ENCODE results near the gene SGCD. TPM values are rescaled to one million over a fixed set of nuclear protein-coding genes. Genes with fewer than 3 reads are reported as not detected.
A peak's percentile ranks its signal among the peaks of the same experiment; 100 is the strongest.

The SGCD gene
- total RNA-seq, 3 donors from 2014 or later: 3.1 to 15.4 (median 6.2) TPM

GRCh38 chr5:156396063-156396829, 69.3 kb downstream of the SGCD start:
- Histone ChIP-seq H3K4me1 (no peaks in the 10 kb centered on the region), H3K4me3 (no peak overlapping the region), H3K27ac (peak overlapping the region in 1 of 2 donors; percentile 32), H3K36me3 (no peaks in the 10 kb centered on the region), H3K9me3 (no peaks in the 10 kb centered on the region), H3K27me3 (no peaks in the 10 kb centered on the region)
- TF ChIP-seq POLR2AphosphoS5 (IDR thresholded peaks at IDR 0.05): no peak
- no peak for DNase-seq (ENCODE audit: low spot score in 2 of 2)
- intact Hi-C loops (cut with DNase I; ENCODE audit: low total_unique reads): no loop called here

DNA sequence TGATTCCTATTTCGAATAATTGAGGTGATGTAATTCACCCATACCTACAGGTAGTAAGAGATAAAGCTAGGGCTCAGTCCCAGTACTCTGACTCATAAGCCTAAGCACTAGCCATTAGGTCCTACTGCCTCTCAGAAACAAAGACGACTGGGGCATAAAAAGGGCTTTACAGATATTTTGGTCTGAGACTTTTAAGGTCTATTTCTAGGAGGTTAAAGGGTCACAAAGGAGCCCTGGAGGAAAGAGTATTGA, 69.8 kb downstream of the SGCD start:
- no peak for DNase-seq (ENCODE audit: low spot score in 2 of 2)
- Histone ChIP-seq H3K9me3 (no peaks in the 10 kb centered on the region), H3K4me1 (no peaks in the 10 kb centered on the region), H3K27ac (peak overlapping the region in 1 of 2 donors; percentile 25), H3K4me3 (no peak overlapping the region), H3K27me3 (no peaks in the 10 kb centered on the region), H3K36me3 (no peaks in the 10 kb centered on the region)
- no peak for TF ChIP-seq POLR2AphosphoS5 (IDR thresholded peaks at IDR 0.05)
- no peak for TF ChIP-seq POLR2A (IDR thresholded peaks at IDR 0.05)
- intact Hi-C loops (cut with DNase I; ENCODE audit: low total_unique reads): no loop called here

GRCh38 chr5:156399323-156399722, 72.4 kb downstream of the SGCD start:
- Histone ChIP-seq H3K4me3 (no peak overlapping the region), H3K4me1 (no peaks in the 10 kb centered on the region), H3K27ac (no peak overlapping the region), H3K27me3 (no peaks in the 10 kb centered on the region), H3K9me3 (no peaks in the 10 kb centered on the region), H3K36me3 (no peaks in the 10 kb centered on the region)
- no peak for DNase-seq (ENCODE audit: low spot score in 2 of 2)
- TF ChIP-seq, protein P1, sequence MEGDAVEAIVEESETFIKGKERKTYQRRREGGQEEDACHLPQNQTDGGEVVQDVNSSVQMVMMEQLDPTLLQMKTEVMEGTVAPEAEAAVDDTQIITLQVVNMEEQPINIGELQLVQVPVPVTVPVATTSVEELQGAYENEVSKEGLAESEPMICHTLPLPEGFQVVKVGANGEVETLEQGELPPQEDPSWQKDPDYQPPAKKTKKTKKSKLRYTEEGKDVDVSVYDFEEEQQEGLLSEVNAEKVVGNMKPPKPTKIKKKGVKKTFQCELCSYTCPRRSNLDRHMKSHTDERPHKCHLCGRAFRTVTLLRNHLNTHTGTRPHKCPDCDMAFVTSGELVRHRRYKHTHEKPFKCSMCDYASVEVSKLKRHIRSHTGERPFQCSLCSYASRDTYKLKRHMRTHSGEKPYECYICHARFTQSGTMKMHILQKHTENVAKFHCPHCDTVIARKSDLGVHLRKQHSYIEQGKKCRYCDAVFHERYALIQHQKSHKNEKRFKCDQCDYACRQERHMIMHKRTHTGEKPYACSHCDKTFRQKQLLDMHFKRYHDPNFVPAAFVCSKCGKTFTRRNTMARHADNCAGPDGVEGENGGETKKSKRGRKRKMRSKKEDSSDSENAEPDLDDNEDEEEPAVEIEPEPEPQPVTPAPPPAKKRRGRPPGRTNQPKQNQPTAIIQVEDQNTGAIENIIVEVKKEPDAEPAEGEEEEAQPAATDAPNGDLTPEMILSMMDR (IDR thresholded peaks at IDR 0.05): no peak
- TF ChIP-seq POLR2A (IDR thresholded peaks at IDR 0.05): no peak
- no peak for TF ChIP-seq POLR2AphosphoS5 (IDR thresholded peaks at IDR 0.05)
- intact Hi-C loops (cut with DNase I; ENCODE audit: low total_unique reads): no loop called here

GRCh38 chr5:156400231-156400986, 73.4 kb downstream of the SGCD start:
- no peak for TF ChIP-seq POLR2AphosphoS5 (IDR thresholded peaks at IDR 0.05)
- TF ChIP-seq POLR2A (IDR thresholded peaks at IDR 0.05): no peak
- TF ChIP-seq, protein P1 (IDR thresholded peaks at IDR 0.05): no peak
- H3K36me3 ChIP-seq: no peaks in the 10 kb centered on the region
- intact Hi-C loops (cut with DNase I; ENCODE audit: low total_unique reads): no loop called here
- no peak overlapping the region for H3K4me3 ChIP-seq
- no peaks in the 10 kb centered on the region for H3K27me3 ChIP-seq
- no peaks in the 10 kb centered on the region for H3K9me3 ChIP-seq
- H3K4me1 ChIP-seq: no peaks in the 10 kb centered on the region
- no peak for DNase-seq (ENCODE audit: low spot score in 2 of 2)
- H3K27ac ChIP-seq: no peak overlapping the region

DNA sequence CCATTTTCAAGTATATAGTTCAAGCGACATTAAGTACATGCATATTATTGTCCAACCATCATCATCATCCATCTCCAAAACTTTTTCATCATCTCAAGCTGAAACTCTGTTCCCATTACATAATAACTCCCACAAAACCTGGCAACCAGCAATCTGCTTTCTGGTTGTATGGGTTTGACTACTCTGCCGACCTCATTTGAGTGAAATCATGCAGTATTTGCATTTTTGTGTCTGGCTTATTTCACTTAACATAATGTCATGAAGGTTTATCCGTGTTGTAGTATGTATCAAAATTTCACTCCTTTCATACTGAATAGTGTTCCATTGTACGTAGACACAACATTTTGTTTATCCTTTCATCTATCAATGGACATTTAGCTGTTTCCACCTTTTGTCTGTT, 74.8 kb downstream of the SGCD start:
- H3K27ac ChIP-seq: no peak overlapping the region
- no peaks in the 10 kb centered on the region for H3K4me1 ChIP-seq
- DNase-seq (ENCODE audit: low spot score in 2 of 2): no peak
- H3K9me3 ChIP-seq: no peaks in the 10 kb centered on the region
- H3K27me3 ChIP-seq: no peaks in the 10 kb centered on the region
- no peaks in the 10 kb centered on the region for H3K36me3 ChIP-seq
- TF ChIP-seq, protein P1 (IDR thresholded peaks at IDR 0.05): no peak
- TF ChIP-seq POLR2A (IDR thresholded peaks at IDR 0.05) (no peak), POLR2AphosphoS5 (IDR thresholded peaks at IDR 0.05) (no peak)
- intact Hi-C loops (cut with DNase I; ENCODE audit: low total_unique reads): no loop called here
- H3K4me3 ChIP-seq: no peak overlapping the region

- intact Hi-C loops (cut with DNase I; ENCODE audit: low total_unique reads): no loop called here
- Histone ChIP-seq H3K9me3 (no peaks in the 10 kb centered on the region), H3K27me3 (no peaks in the 10 kb centered on the region), H3K4me3 (no peak overlapping the region), H3K27ac (no peak overlapping the region), H3K36me3 (no peaks in the 10 kb centered on the region), H3K4me1 (no peaks in the 10 kb centered on the region)
- TF ChIP-seq POLR2AphosphoS5 (IDR thresholded peaks at IDR 0.05) (no peak), POLR2A (IDR thresholded peaks at IDR 0.05) (no peak)
- TF ChIP-seq, protein P1 (IDR thresholded peaks at IDR 0.05): no peak
- no peak for DNase-seq (ENCODE audit: low spot score in 2 of 2)
Measured at GRCh38 chr5:156402387-156402921, 75.5 kb downstream of the SGCD start.
